WTC11 (cell line): ENCODE measurements around the gene SLC12A6. TPM values are rescaled to one million over a fixed set of nuclear protein-coding genes. Genes with fewer than 3 reads are reported as not detected.

ENCODE experiments used
- ATAC-seq: fragments of 200-7000 bp; cut with Tn5 transposase; 2 replicates; pipeline ENCODE4 v1.10.0; 2021; ENCODE audit warnings: mild to moderate bottlenecking, moderate library complexity
- CTCF ChIA-PET: fragments of 300-600 bp; sonication (Branson Sonifier 250); formaldehyde crosslinking; loops from one replicate; lab custom pipeline; 2021; ENCODE audit warnings: antibody characterized with exemption; lab: Charles Lee
- POLR2A ChIA-PET: fragments of 350-600 bp; sonication (Branson Sonifier 250); formaldehyde crosslinking; loops from one replicate; lab custom pipeline; 2021; ENCODE audit warnings: antibody characterized with exemption; lab: Charles Lee
- DNase-seq: peaks from one replicate; pipeline ENCODE4 v3.0.0; 2021; ENCODE audit warnings: low spot score
- H3K27ac Mint-ChIP-seq: 2 replicates; pipeline ENCODE4 v1.8.0; 2021; ENCODE audit warnings: mixed read lengths
- H3K27me3 Mint-ChIP-seq: 2 replicates; pipeline ENCODE4 v1.8.0; 2021; ENCODE audit warnings: low read depth, mild to moderate bottlenecking, moderate library complexity, mixed read lengths
- H3K36me3 Mint-ChIP-seq: 2 replicates; pipeline ENCODE4 v1.8.0; 2021; ENCODE audit warnings: mixed read lengths
- H3K4me1 Mint-ChIP-seq: 2 replicates; pipeline ENCODE4 v1.8.0; 2022; ENCODE audit warnings: mixed read lengths
- H3K4me3 Mint-ChIP-seq: 2 replicates; pipeline ENCODE4 v1.8.0; 2021; ENCODE audit warnings: mild to moderate bottlenecking, moderate library complexity, mixed read lengths
- H3K9me3 Mint-ChIP-seq: 2 replicates; pipeline ENCODE4 v1.8.0; 2021; ENCODE audit warnings: mixed read lengths
- AFF4 ChIP-seq: sonication (generic); formaldehyde crosslinking; IDR thresholded peaks from 2 replicates; pipeline ENCODE4 v1.8.1; 2023; ENCODE audit warnings: mild to moderate bottlenecking, missing genetic modification reagents, borderline replicate concordance
- FOXK1 ChIP-seq: sonication (generic); formaldehyde crosslinking; IDR thresholded peaks from 2 replicates; pipeline ENCODE4 v1.8.0; 2022; ENCODE audit warnings: mild to moderate bottlenecking, moderate library complexity, missing genetic modification reagents
- HMGA2 ChIP-seq: fragments of 250-450 bp; sonication (Bioruptor Pico); IDR thresholded peaks from 2 replicates; pipeline ENCODE4 v1.4.0; 2021; ENCODE audit warnings: mild to moderate bottlenecking, moderate library complexity
- IRF2 ChIP-seq: sonication (generic); formaldehyde crosslinking; IDR thresholded peaks from 2 replicates; pipeline ENCODE4 v1.8.0; 2022; ENCODE audit warnings: low read depth, missing genetic modification reagents, borderline replicate concordance
- PREB ChIP-seq: sonication (generic); formaldehyde crosslinking; IDR thresholded peaks from 2 replicates; pipeline ENCODE4 v1.8.1; 2022; ENCODE audit warnings: mild to moderate bottlenecking, missing genetic modification reagents, moderate library complexity, borderline replicate concordance
- SMAD3 ChIP-seq: sonication (generic); formaldehyde crosslinking; IDR thresholded peaks from 2 replicates; pipeline ENCODE4 v1.8.0; 2022; ENCODE audit warnings: missing genetic modification reagents, mild to moderate bottlenecking, borderline replicate concordance
- SP1 ChIP-seq: sonication (generic); formaldehyde crosslinking; conservative IDR thresholded peaks from 2 replicates; pipeline ENCODE4 v1.8.1; 2022; ENCODE audit warnings: missing genetic modification reagents
- TP53 ChIP-seq: sonication (generic); formaldehyde crosslinking; IDR thresholded peaks from 2 replicates; pipeline ENCODE4 v1.8.1; 2023; ENCODE audit warnings: mild to moderate bottlenecking, missing genetic modification reagents
- ZNF671 ChIP-seq: fragments of 250-450 bp; sonication (Bioruptor Pico); IDR thresholded peaks from 2 replicates; pipeline ENCODE4 v1.8.0; 2021; ENCODE audit warnings: mild to moderate bottlenecking
- total RNA-seq: library from RNA; stranded (reverse); gene quantifications from 3 replicates; pipeline ENCODE4 v1.2.3, GENCODE V29; 2021
- TF ChIP-seq, protein P1 (sequence below): sonication (generic); formaldehyde crosslinking; IDR thresholded peaks from 2 replicates; pipeline ENCODE4 v1.8.0; 2022; ENCODE audit warnings: missing genetic modification reagents
- TF ChIP-seq, protein P2 (sequence below): sonication (generic); formaldehyde crosslinking; IDR thresholded peaks from 2 replicates; pipeline ENCODE4 v1.8.0; 2022; ENCODE audit warnings: mild to moderate bottlenecking, missing genetic modification reagents
- TF ChIP-seq, protein P3 (sequence below): sonication (generic); formaldehyde crosslinking; IDR thresholded peaks from 2 replicates; pipeline ENCODE4 v1.8.0; 2023; ENCODE audit warnings: mild to moderate bottlenecking, missing genetic modification reagents
- TF ChIP-seq, protein P4 (sequence below): sonication (generic); formaldehyde crosslinking; IDR thresholded peaks from 2 replicates; pipeline ENCODE4 v1.8.0; 2023; ENCODE audit warnings: missing genetic modification reagents, mild to moderate bottlenecking, borderline replicate concordance
- TF ChIP-seq, protein P5 (sequence below): fragments of 250-450 bp; sonication (Bioruptor Pico); IDR thresholded peaks from 2 replicates; pipeline ENCODE4 v1.9.0; 2021; ENCODE audit warnings: mild to moderate bottlenecking

The SLC12A6 gene
- total RNA-seq, 1 experiment from 2014 or later = 16.2 TPM

DNA sequence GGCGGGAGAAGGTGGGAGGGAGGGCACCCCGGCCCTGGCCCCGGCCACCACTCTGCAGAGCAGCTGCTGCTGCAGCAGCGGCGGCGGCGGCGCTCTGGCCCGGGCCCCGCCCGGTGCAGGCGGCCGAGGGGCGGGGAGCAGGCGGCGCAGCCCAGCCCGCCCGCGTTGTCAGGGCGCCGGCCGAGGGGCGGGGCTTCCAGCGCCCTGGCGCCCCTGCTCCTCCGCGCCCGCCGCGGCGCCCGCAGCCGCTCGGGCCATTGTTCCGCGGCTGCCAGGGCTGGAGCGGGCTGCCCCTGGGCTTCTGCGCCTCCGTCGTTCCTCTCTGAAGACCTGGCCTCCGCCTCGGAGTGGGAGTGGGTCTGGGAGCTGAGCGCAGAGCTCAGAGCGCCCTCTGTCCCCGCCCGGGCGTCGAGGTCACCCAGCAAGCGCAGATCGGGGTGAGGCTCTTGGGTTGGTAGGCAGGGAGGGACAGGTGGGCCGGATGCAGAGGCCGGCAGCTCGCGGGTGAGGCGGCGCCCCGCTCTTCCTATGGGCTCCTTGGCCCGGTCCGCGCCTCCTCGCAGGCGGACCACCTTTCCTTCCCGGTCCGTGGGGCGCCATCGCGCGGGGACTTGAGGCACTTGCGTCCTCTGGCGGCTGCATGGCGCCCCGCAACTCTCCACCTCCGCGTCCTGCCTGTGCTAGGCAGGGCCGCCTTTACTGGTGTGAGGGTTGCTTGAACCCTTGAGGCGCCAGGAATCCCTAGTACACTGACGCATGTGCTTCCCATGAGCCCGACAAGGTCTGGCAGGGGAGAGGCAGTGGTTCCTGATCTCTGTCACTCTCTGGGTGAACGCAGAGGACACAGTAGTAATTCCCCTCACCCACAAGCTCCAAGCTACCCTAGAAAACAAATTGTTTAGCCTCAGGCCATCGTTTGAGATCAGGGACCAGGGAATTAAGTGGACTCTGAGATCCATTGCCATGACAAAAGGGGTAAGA lies 29.8 kb upstream of the SLC12A6 start, which contains the start of gene LPCAT4 (continued):
- TF ChIP-seq, protein P1, sequence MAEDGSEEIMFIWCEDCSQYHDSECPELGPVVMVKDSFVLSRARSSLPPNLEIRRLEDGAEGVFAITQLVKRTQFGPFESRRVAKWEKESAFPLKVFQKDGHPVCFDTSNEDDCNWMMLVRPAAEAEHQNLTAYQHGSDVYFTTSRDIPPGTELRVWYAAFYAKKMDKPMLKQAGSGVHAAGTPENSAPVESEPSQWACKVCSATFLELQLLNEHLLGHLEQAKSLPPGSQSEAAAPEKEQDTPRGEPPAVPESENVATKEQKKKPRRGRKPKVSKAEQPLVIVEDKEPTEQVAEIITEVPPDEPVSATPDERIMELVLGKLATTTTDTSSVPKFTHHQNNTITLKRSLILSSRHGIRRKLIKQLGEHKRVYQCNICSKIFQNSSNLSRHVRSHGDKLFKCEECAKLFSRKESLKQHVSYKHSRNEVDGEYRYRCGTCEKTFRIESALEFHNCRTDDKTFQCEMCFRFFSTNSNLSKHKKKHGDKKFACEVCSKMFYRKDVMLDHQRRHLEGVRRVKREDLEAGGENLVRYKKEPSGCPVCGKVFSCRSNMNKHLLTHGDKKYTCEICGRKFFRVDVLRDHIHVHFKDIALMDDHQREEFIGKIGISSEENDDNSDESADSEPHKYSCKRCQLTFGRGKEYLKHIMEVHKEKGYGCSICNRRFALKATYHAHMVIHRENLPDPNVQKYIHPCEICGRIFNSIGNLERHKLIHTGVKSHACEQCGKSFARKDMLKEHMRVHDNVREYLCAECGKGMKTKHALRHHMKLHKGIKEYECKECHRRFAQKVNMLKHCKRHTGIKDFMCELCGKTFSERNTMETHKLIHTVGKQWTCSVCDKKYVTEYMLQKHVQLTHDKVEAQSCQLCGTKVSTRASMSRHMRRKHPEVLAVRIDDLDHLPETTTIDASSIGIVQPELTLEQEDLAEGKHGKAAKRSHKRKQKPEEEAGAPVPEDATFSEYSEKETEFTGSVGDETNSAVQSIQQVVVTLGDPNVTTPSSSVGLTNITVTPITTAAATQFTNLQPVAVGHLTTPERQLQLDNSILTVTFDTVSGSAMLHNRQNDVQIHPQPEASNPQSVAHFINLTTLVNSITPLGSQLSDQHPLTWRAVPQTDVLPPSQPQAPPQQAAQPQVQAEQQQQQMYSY (CRISPR knock-in tag) = no peak
- TF ChIP-seq FOXK1 (CRISPR knock-in tag) (peak; percentile 27), AFF4 (CRISPR knock-in tag) (no peak), SMAD3 (peak; percentile 20; the same call in 1 of the 2 replicates)
- TF ChIP-seq, protein P2, sequence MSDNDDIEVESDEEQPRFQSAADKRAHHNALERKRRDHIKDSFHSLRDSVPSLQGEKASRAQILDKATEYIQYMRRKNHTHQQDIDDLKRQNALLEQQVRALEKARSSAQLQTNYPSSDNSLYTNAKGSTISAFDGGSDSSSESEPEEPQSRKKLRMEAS (CRISPR knock-in tag) = peak; percentile 85

GRCh38 chr15:34366271-34367065 lies 28.9 kb upstream of the SLC12A6 start:
- peaks cover 17% of the 10 kb centered on the region for H3K4me1 Mint-ChIP-seq
- ChIA-PET CTCF (interaction anchor here (0.6 to 2.9 kb wide), 15 partner anchors 8 to 257 kb away, joined by 3 to 27 read pairs (median 5); partner anchors contain the start of genes GOLGA8B, KATNBL1, NOP10 and NUTM1), POLR2A (interaction anchor here (0.9 to 2.6 kb wide), 7 partner anchors 8 to 265 kb away, joined by 3 to 9 read pairs (median 3); partner anchors contain the start of genes EMC7, GOLGA8B, NOP10 and NUTM1)
- H3K27me3 Mint-ChIP-seq = no peaks in the 10 kb centered on the region; the same call in 1 of the 2 replicates
- ATAC-seq (peak; percentile 67), DNase-seq (peak; percentile 85)
- H3K9me3 Mint-ChIP-seq = peaks cover 2% of the 10 kb centered on the region
- H3K36me3 Mint-ChIP-seq = peaks cover 18% of the 10 kb centered on the region
- peak overlapping the region; percentile 93 for H3K27ac Mint-ChIP-seq
- peak overlapping the region; percentile 96 for H3K4me3 Mint-ChIP-seq
- TF ChIP-seq HMGA2 (CRISPR knock-in tag) (no peak), TP53 (no peak), FOXK1 (CRISPR knock-in tag) (peak; percentile 76), PREB (no peak), ZNF671 (CRISPR knock-in tag) (no peak), SP1 (CRISPR knock-in tag) (peak; percentile 73), IRF2 (CRISPR knock-in tag) (no peak)
- TF ChIP-seq, protein P3, sequence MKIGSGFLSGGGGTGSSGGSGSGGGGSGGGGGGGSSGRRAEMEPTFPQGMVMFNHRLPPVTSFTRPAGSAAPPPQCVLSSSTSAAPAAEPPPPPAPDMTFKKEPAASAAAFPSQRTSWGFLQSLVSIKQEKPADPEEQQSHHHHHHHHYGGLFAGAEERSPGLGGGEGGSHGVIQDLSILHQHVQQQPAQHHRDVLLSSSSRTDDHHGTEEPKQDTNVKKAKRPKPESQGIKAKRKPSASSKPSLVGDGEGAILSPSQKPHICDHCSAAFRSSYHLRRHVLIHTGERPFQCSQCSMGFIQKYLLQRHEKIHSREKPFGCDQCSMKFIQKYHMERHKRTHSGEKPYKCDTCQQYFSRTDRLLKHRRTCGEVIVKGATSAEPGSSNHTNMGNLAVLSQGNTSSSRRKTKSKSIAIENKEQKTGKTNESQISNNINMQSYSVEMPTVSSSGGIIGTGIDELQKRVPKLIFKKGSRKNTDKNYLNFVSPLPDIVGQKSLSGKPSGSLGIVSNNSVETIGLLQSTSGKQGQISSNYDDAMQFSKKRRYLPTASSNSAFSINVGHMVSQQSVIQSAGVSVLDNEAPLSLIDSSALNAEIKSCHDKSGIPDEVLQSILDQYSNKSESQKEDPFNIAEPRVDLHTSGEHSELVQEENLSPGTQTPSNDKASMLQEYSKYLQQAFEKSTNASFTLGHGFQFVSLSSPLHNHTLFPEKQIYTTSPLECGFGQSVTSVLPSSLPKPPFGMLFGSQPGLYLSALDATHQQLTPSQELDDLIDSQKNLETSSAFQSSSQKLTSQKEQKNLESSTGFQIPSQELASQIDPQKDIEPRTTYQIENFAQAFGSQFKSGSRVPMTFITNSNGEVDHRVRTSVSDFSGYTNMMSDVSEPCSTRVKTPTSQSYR = peak; percentile 93
- TF ChIP-seq, protein P4, sequence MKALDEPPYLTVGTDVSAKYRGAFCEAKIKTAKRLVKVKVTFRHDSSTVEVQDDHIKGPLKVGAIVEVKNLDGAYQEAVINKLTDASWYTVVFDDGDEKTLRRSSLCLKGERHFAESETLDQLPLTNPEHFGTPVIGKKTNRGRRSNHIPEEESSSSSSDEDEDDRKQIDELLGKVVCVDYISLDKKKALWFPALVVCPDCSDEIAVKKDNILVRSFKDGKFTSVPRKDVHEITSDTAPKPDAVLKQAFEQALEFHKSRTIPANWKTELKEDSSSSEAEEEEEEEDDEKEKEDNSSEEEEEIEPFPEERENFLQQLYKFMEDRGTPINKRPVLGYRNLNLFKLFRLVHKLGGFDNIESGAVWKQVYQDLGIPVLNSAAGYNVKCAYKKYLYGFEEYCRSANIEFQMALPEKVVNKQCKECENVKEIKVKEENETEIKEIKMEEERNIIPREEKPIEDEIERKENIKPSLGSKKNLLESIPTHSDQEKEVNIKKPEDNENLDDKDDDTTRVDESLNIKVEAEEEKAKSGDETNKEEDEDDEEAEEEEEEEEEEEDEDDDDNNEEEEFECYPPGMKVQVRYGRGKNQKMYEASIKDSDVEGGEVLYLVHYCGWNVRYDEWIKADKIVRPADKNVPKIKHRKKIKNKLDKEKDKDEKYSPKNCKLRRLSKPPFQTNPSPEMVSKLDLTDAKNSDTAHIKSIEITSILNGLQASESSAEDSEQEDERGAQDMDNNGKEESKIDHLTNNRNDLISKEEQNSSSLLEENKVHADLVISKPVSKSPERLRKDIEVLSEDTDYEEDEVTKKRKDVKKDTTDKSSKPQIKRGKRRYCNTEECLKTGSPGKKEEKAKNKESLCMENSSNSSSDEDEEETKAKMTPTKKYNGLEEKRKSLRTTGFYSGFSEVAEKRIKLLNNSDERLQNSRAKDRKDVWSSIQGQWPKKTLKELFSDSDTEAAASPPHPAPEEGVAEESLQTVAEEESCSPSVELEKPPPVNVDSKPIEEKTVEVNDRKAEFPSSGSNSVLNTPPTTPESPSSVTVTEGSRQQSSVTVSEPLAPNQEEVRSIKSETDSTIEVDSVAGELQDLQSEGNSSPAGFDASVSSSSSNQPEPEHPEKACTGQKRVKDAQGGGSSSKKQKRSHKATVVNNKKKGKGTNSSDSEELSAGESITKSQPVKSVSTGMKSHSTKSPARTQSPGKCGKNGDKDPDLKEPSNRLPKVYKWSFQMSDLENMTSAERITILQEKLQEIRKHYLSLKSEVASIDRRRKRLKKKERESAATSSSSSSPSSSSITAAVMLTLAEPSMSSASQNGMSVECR (CRISPR knock-in tag) = 0 out of 2 replicates have a peak, but pooled peaks have one; percentile 17
- TF ChIP-seq, protein P5, sequence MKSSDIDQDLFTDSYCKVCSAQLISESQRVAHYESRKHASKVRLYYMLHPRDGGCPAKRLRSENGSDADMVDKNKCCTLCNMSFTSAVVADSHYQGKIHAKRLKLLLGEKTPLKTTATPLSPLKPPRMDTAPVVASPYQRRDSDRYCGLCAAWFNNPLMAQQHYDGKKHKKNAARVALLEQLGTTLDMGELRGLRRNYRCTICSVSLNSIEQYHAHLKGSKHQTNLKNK = no peak
